K562 (cell line): ENCODE data around the gene CATSPER1. TPM values are rescaled to one million over a fixed set of nuclear protein-coding genes. Genes with fewer than 3 reads are reported as not detected.

Experiments
- ATF7 ChIP-seq: fragments of 450-650 bp; IDR thresholded peaks from 2 replicates; pipeline ENCODE4 v1.7.1; 2014; ENCODE audit warnings: mild to moderate bottlenecking, moderate library complexity
- CHD1 ChIP-seq: fragments of 200-600 bp; sonication (generic); IDR thresholded peaks from one replicate; pipeline ENCODE4 v1.6.1; 2012; ENCODE audit warnings: mild to moderate bottlenecking, moderate library complexity, low read length, inconsistent platforms
- CLOCK ChIP-seq: fragments of 250-450 bp; sonication (Bioruptor Pico); IDR thresholded peaks from 2 replicates; pipeline ENCODE4 v1.4.0; 2020; ENCODE audit warnings: mild to moderate bottlenecking, moderate library complexity, borderline replicate concordance
- ETV6 ChIP-seq, 3 experiments: fragments of 150-350 bp in 1 of 3; sonication (generic) in 1 of 3; formaldehyde crosslinking in 1 of 3; IDR thresholded peaks; 2 replicates each; pipeline versions ENCODE4 v1.6.1 to v1.8.0; 2014 to 2022; ENCODE audit warnings: borderline replicate concordance in 2 of 3, low read depth in 2 of 3, antibody characterized with exemption in 1 of 3, low read length in 1 of 3, mild to moderate bottlenecking in 1 of 3, missing genetic modification reagents in 1 of 3
- HMBOX1 ChIP-seq: sonication (generic); IDR thresholded peaks from 2 replicates; pipeline ENCODE4 v1.6.1; 2016
- KDM4B ChIP-seq, 2 experiments: fragments of 450-650 bp in 1 of 2; sonication (generic) in 1 of 2; IDR thresholded peaks; 2 replicates each; pipeline ENCODE4 v1.6.1; 2016 to 2017; ENCODE audit warnings: borderline replicate concordance in 2 of 2, antibody characterized with exemption in 1 of 2, low read depth in 1 of 2, mild to moderate bottlenecking in 1 of 2
- MYBL2 ChIP-seq, 2 experiments: fragments of 450-650 bp in 1 of 2; sonication (generic) in 1 of 2; formaldehyde crosslinking in 1 of 2; IDR thresholded peaks; 2 replicates each; pipeline versions ENCODE4 v1.6.1 to v1.8.1; 2017 to 2022; ENCODE audit warnings: borderline replicate concordance in 1 of 2, inconsistent platforms in 1 of 2, low read depth in 1 of 2, mild to moderate bottlenecking in 1 of 2, missing genetic modification reagents in 1 of 2, moderate library complexity in 1 of 2
- NCOR1 ChIP-seq: fragments of 450-650 bp; IDR thresholded peaks from 2 replicates; pipeline ENCODE4 v1.6.1; 2016; ENCODE audit warnings: mild to moderate bottlenecking, moderate library complexity
- NRF1 ChIP-seq, 2 experiments: fragments of 450-650 bp; IDR thresholded peaks in 1 of 2; conservative IDR thresholded peaks in 1 of 2; 2 replicates each; pipeline ENCODE4 v1.6.1; 2014; ENCODE audit warnings: mild to moderate bottlenecking in 2 of 2
- OTX1 ChIP-seq: fragments of 450-650 bp; formaldehyde crosslinking; IDR thresholded peaks from 2 replicates; pipeline ENCODE4 v1.4.0; 2022; ENCODE audit warnings: mild to moderate bottlenecking
- RCOR1 ChIP-seq, 2 experiments: IDR thresholded peaks; 2 replicates each; pipeline ENCODE4 v1.6.1; 2012; ENCODE audit warnings: low read depth in 2 of 2, low read length in 2 of 2, borderline replicate concordance in 1 of 2, improper control_type of control experiment in 1 of 2
- SIX5 ChIP-seq, 2 experiments: IDR thresholded peaks; 2 replicates each; pipeline ENCODE4 v1.6.1; 2011; ENCODE audit warnings: low read length in 2 of 2, borderline replicate concordance in 1 of 2, low read depth in 1 of 2, mild to moderate bottlenecking in 1 of 2, moderate library complexity in 1 of 2; ENCODE audit not compliant: insufficient read depth in 1 of 2
- SP1 ChIP-seq: sonication (generic); formaldehyde crosslinking; IDR thresholded peaks from 2 replicates; pipeline ENCODE4 v1.8.1; 2022; ENCODE audit warnings: mild to moderate bottlenecking, missing genetic modification reagents
- THAP12 ChIP-seq: fragments of 250-450 bp; sonication (Bioruptor Pico); IDR thresholded peaks from 2 replicates; pipeline ENCODE4 v1.9.0; 2021; ENCODE audit warnings: mild to moderate bottlenecking, inconsistent platforms
- ZFX ChIP-seq: sonication (generic); formaldehyde crosslinking; IDR thresholded peaks from 2 replicates; pipeline ENCODE4 v1.8.0; 2022; ENCODE audit warnings: mild to moderate bottlenecking, missing genetic modification reagents, moderate library complexity
- ZNF449 ChIP-seq: fragments of 250-450 bp; sonication (Bioruptor Pico); IDR thresholded peaks from 2 replicates; pipeline ENCODE4 v1.8.0; 2022; ENCODE audit warnings: moderate library complexity, mild to moderate bottlenecking, inconsistent platforms
- ZSCAN29 ChIP-seq: fragments of 450-650 bp; IDR thresholded peaks from 2 replicates; pipeline ENCODE4 v1.6.1; 2017
- polyA plus RNA-seq, 8 experiments: library from polyadenylated mRNA; depleted of rRNA in 4 of 8; stranded (reverse) in 5 of 8; unstranded in 3 of 8; fragments of >200 nt; fragmentation: Nextera tagmentation in 2 of 8; fragmentation: Illumina TruSeq in 1 of 8; extraction: Ambion mirVana in 2 of 8; extraction: Trizol in 1 of 8; gene quantifications; 2 replicates each; pipeline versions ENCODE4 v1.2.1 to v1.2.3, GENCODE V29; 2011 to 2014; ENCODE audit warnings: inconsistent platforms in 1 of 8, missing spikeins in 1 of 8
- total RNA-seq, 7 experiments: library from RNA; depleted of rRNA in 6 of 7; stranded (reverse); fragments of >200 nt in 6 of 7; fragmentation: Illumina TruSeq in 2 of 7; extraction: Trizol in 2 of 7; gene quantifications; 2 replicates each; pipeline versions ENCODE4 v1.2.1 to v1.2.3, GENCODE V29; 2011 to 2021; ENCODE audit warnings: low replicate concordance in 1 of 7

The CATSPER1 gene
- total and polyA plus RNA-seq, 9 of the 15 experiments (the other 6 are each of a cell fraction or from before 2014, with no cell fraction given), result 0.21 to 3.3 (median 0.76) TPM

GRCh38 chr11:66051766-66052663, 25.7 kb upstream of the CATSPER1 start, which contains the start of gene SF3B2 (continued):
- peak in 1 of 2 experiments; percentile 35; a peak in 1 of 4 replicates for TF ChIP-seq RCOR1 (IDR thresholded peaks at IDR 0.05; ENCODE audit: borderline replicate concordance in 1 of 2, low read depth in 2 of 2, low read length in 2 of 2)
- no peak for TF ChIP-seq OTX1
- no peak for TF ChIP-seq NCOR1
- TF ChIP-seq ZFX (CRISPR knock-in tag), result peak; percentile 97
- TF ChIP-seq THAP12 (CRISPR knock-in tag), result no peak; the same call in 1 of the 2 replicates
- no peak for TF ChIP-seq ZSCAN29
- no peak for TF ChIP-seq HMBOX1
- peak in 1 of 2 experiments; percentile 86; a peak in 1 of 4 replicates for TF ChIP-seq KDM4B (IDR thresholded peaks at IDR 0.05; ENCODE audit: borderline replicate concordance in 2 of 2, low read depth in 1 of 2)
- TF ChIP-seq CLOCK (CRISPR knock-in tag), result no peak
- TF ChIP-seq ATF7, result peak; percentile 90
- TF ChIP-seq MYBL2 (IDR thresholded peaks at IDR 0.05; ENCODE audit: low read depth), result no peak
- TF ChIP-seq MYBL2 (CRISPR knock-in tag; IDR thresholded peaks at IDR 0.05; ENCODE audit: borderline replicate concordance), result no peak
- TF ChIP-seq SIX5 (IDR thresholded peaks at IDR 0.05; ENCODE audit: borderline replicate concordance in 1 of 2, insufficient read depth in 1 of 2, low read depth in 1 of 2, low read length in 2 of 2), result peak; percentile 78 to 79
- no peak for TF ChIP-seq ZNF449
- TF ChIP-seq CHD1, result no peak
- TF ChIP-seq ETV6 (IDR thresholded peaks at IDR 0.05; ENCODE audit: borderline replicate concordance in 1 of 2, low read depth in 2 of 2, low read length in 1 of 2), result peak; percentile 10 to 65; a peak in 2 of 4 replicates
- no peak for TF ChIP-seq ETV6 (CRISPR knock-in tag; IDR thresholded peaks at IDR 0.05; ENCODE audit: borderline replicate concordance)
- peak; percentile 89 for TF ChIP-seq SP1
- peak; percentile 96 to 97 for TF ChIP-seq NRF1 (conservative IDR thresholded peaks at IDR 0.05 in 1 of 2, IDR thresholded peaks at IDR 0.05 in 1 of 2)
